ENCODE results near the gene BICDL2.

- TF ChIP-seq CBX2 (IDR thresholded peaks at IDR 0.05; ENCODE audit: borderline replicate concordance, low read depth) (no peak), JUN (IDR thresholded peaks at IDR 0.05) (no peak), RCOR1 (IDR thresholded peaks at IDR 0.05; ENCODE audit: low read depth, low read length) (no peak), RARB (CRISPR knock-in tag; IDR thresholded peaks at IDR 0.05) (no peak), MAFK (IDR thresholded peaks at IDR 0.05; ENCODE audit: partially characterized antibody) (no peak)
Observed at GRCh38 chr16:3074860-3075522, 38.2 kb upstream of the BICDL2 start.
